HCT116 (cell line): ENCODE data around the gene DPP6. TPM values are rescaled to one million over a fixed set of nuclear protein-coding genes. Genes with fewer than 3 reads are reported as not detected.

ENCODE experiments used
- ATAC-seq: fragments of 200-7000 bp; cut with Tn5 transposase; 2 replicates; pipeline ENCODE4 v1.9.1; 2020; ENCODE audit warnings: mild to moderate bottlenecking, moderate library complexity
- BruUV-seq: library from RNA; stranded (reverse); fragments of 400-500 nt; replicated peaks from 2 replicates; lab custom pipeline; 2021; lab: Mats Ljungman, UMichigan
- CTCF ChIA-PET: fragments of 300-600 bp; sonication (Branson Sonifier 250); formaldehyde crosslinking; loops from one replicate; lab custom pipeline; 2021; ENCODE audit warnings: antibody characterized with exemption; lab: Charles Lee
- POLR2A ChIA-PET: fragments of 300-600, 350-600 bp; sonication (Branson Sonifier 250); formaldehyde crosslinking; loops from one replicate; lab custom pipeline; 2021; ENCODE audit warnings: antibody characterized with exemption; lab: Charles Lee
- RAD21 ChIA-PET, 2 experiments: fragments of 300-600 bp; sonication (Branson Sonifier 250); formaldehyde crosslinking; loops; one replicate each; lab custom pipeline; 2023; ENCODE audit warnings: low total read pairs in 2 of 2; ENCODE audit not compliant: uncharacterized antibody in 2 of 2, unreplicated experiment in 2 of 2, low non-redundant PET in 1 of 2; lab: Charles Lee
- DNase-seq: peaks from one replicate; pipeline ENCODE4 v3.0.0-alpha.2; 2010; ENCODE audit warnings: low read depth, low spot score
- H2AFZ ChIP-seq: fragments of 200-600 bp; shearing (Covaris generic), sonication (generic); 2 replicates; pipeline ENCODE4 v1.6.1; 2017; ENCODE audit warnings: low read depth, mixed run types, mixed read lengths, antibody characterized with exemption, low read length; ENCODE audit not compliant: poor library complexity, severe bottlenecking
- H3K27ac ChIP-seq: 2 replicates; pipeline ENCODE4 v1.5.1; 2012; ENCODE audit warnings: low read depth, low read length
- H3K27me3 ChIP-seq: fragments of 200-600 bp; sonication (generic); 2 replicates; pipeline ENCODE4 v1.6.1; 2016; ENCODE audit warnings: mixed run types, low read length, mixed read lengths; ENCODE audit not compliant: insufficient read depth
- H3K36me3 ChIP-seq, 2 experiments: fragments of 200-500 bp in 1 of 2; fragments of 200-600 bp in 1 of 2; sonication (Bioruptor generic) in 1 of 2; sonication (generic) in 1 of 2; 2 replicates each; pipeline versions ENCODE4 v1.5.1 to v1.6.1; 2014 to 2016; ENCODE audit warnings: low read length in 2 of 2, inconsistent platforms in 1 of 2, mixed read lengths in 1 of 2, mixed run types in 1 of 2; ENCODE audit not compliant: insufficient read depth in 2 of 2, control insufficient read depth in 1 of 2
- H3K4me1 ChIP-seq, 2 experiments: fragments of 200-600 bp in 1 of 2; sonication (generic) in 1 of 2; 2 replicates each; pipeline versions ENCODE4 v1.5.1 to v1.6.1; 2012 to 2017; ENCODE audit warnings: low read length in 2 of 2, inconsistent platforms in 1 of 2, mild to moderate bottlenecking in 1 of 2, mixed read lengths in 1 of 2, mixed run types in 1 of 2, moderate library complexity in 1 of 2; ENCODE audit not compliant: insufficient read depth in 2 of 2, control insufficient read depth in 1 of 2
- H3K4me2 ChIP-seq: fragments of 200-600 bp; sonication (generic); 2 replicates; pipeline ENCODE4 v1.6.1; 2017; ENCODE audit warnings: mixed run types, low read length, mixed read lengths
- H3K4me3 ChIP-seq, 2 experiments: fragments of 200-600 bp in 1 of 2; sonication (generic) in 1 of 2; replicated peaks in 1 of 2; 2 replicates each; pipeline ENCODE4 v1.5.1; 2011 to 2016; ENCODE audit warnings: low read length in 2 of 2, control low read depth in 1 of 2, low read depth in 1 of 2, mild to moderate bottlenecking in 1 of 2, mixed read lengths in 1 of 2, mixed run types in 1 of 2
- H3K79me2 ChIP-seq: fragments of 200-600 bp; sonication (generic); 2 replicates; pipeline ENCODE4 v1.6.1; 2017; ENCODE audit warnings: mild to moderate bottlenecking, mixed run types, low read length, moderate library complexity, mixed read lengths; ENCODE audit not compliant: insufficient read depth
- H3K9ac ChIP-seq: fragments of 200-600 bp; sonication (generic); 2 replicates; pipeline ENCODE4 v1.6.1; 2016; ENCODE audit warnings: low read length, mixed read lengths
- H3K9me2 ChIP-seq: fragments of 200-600 bp; sonication (generic), shearing (Covaris generic); 2 replicates; pipeline ENCODE4 v1.6.1; 2017; ENCODE audit warnings: mixed run types, mild to moderate bottlenecking, moderate library complexity; ENCODE audit not compliant: insufficient read depth
- H3K9me3 ChIP-seq, 2 experiments: fragments of 200-500 bp in 1 of 2; fragments of 200-600 bp in 1 of 2; sonication (Bioruptor generic) in 1 of 2; sonication (generic) in 1 of 2; 2 replicates each; pipeline ENCODE4 v1.6.1; 2014 to 2017; ENCODE audit warnings: low read length in 2 of 2, mixed read lengths in 2 of 2, inconsistent platforms in 1 of 2, low read depth in 1 of 2, mild to moderate bottlenecking in 1 of 2, mixed run types in 1 of 2, moderate library complexity in 1 of 2; ENCODE audit not compliant: control insufficient read depth in 1 of 2, insufficient read depth in 1 of 2
- H4K20me1 ChIP-seq: fragments of 200-600 bp; sonication (generic), shearing (Covaris generic); 2 replicates; pipeline ENCODE4 v1.6.1; 2017; ENCODE audit warnings: mixed run types, mild to moderate bottlenecking, moderate library complexity; ENCODE audit not compliant: insufficient read depth
- CBX3 ChIP-seq: IDR thresholded peaks from 2 replicates; pipeline ENCODE4 v1.6.1; 2012; ENCODE audit warnings: low read depth
- CEBPB ChIP-seq: IDR thresholded peaks from 2 replicates; pipeline ENCODE4 v1.6.1; 2012; ENCODE audit warnings: low read depth
- EGR1 ChIP-seq: IDR thresholded peaks from 2 replicates; pipeline ENCODE4 v1.6.1; 2012; ENCODE audit warnings: low read depth
- EZH2 ChIP-seq: fragments of 200-600 bp; sonication (generic); IDR thresholded peaks from 2 replicates; pipeline ENCODE4 v1.6.1; 2017; ENCODE audit warnings: antibody characterized with exemption, mixed run types
- EZH2phosphoT487 ChIP-seq: fragments of 200-600 bp; IDR thresholded peaks from 2 replicates; pipeline ENCODE4 v1.6.1; 2018; ENCODE audit warnings: antibody characterized with exemption, borderline replicate concordance
- FOSL1 ChIP-seq: IDR thresholded peaks from 2 replicates; pipeline ENCODE4 v1.6.1; 2012; ENCODE audit warnings: low read depth
- JUND ChIP-seq: IDR thresholded peaks from 2 replicates; pipeline ENCODE4 v1.6.1; 2012
- POLR2AphosphoS5 ChIP-seq: IDR thresholded peaks from 2 replicates; pipeline ENCODE4 v1.6.1; 2011; ENCODE audit warnings: mild to moderate bottlenecking, low read depth, low read length, moderate library complexity
- RAD21 ChIP-seq: IDR thresholded peaks from 2 replicates; pipeline ENCODE4 v1.6.1; 2012; ENCODE audit warnings: low read depth, mild to moderate bottlenecking
- SIN3A ChIP-seq: IDR thresholded peaks from 2 replicates; pipeline ENCODE4 v1.6.1; 2012; ENCODE audit warnings: low read depth
- SP1 ChIP-seq: IDR thresholded peaks from 2 replicates; pipeline ENCODE4 v1.6.1; 2012; ENCODE audit warnings: low read depth
- SRF ChIP-seq: IDR thresholded peaks from 2 replicates; pipeline ENCODE4 v1.6.1; 2012; ENCODE audit warnings: low read depth
- TCF7L2 ChIP-seq: IDR thresholded peaks from 2 replicates; pipeline ENCODE4 v1.7.0; 2011; ENCODE audit warnings: borderline replicate concordance, inconsistent platforms; ENCODE audit not compliant: insufficient read depth, insufficient read length; ENCODE audit errors: extremely low read depth
- YY1 ChIP-seq: IDR thresholded peaks from 2 replicates; pipeline ENCODE4 v1.6.1; 2011; ENCODE audit warnings: low read length, low read depth, moderate library complexity, mild to moderate bottlenecking; ENCODE audit not compliant: insufficient replicate concordance; ENCODE audit errors: extremely low read depth
- ZNF274 ChIP-seq: fragments of 200-500 bp; sonication (Bioruptor generic); IDR thresholded peaks from 2 replicates; pipeline ENCODE4 v1.6.1; 2014; ENCODE audit warnings: mild to moderate bottlenecking, low read depth, low read length, inconsistent platforms
- intact Hi-C: fragments of 100-400 bp; cut with micrococcal nuclease; formaldehyde crosslinking; loops from 2 replicates; pipeline ENCODE4 v1.10.0; 2022
- total RNA-seq: library from RNA; stranded (reverse); gene quantifications from one replicate; pipeline ENCODE4 v1.2.1, GENCODE V29; 2021; ENCODE audit not compliant: unreplicated experiment
- TF ChIP-seq, protein P1 (sequence below): IDR thresholded peaks from 2 replicates; pipeline ENCODE4 v1.6.1; 2012; ENCODE audit warnings: low read depth
- TF ChIP-seq, protein P2 (sequence below), 3 experiments: fragments of 200-600 bp in 1 of 3; sonication (generic) in 1 of 3; IDR thresholded peaks in 2 of 3; conservative IDR thresholded peaks in 1 of 3; 2 replicates each; pipeline ENCODE4 v1.5.1; 2012 to 2017; ENCODE audit warnings: low read depth in 2 of 3, low read length in 2 of 3, antibody characterized with exemption in 1 of 3, borderline replicate concordance in 1 of 3, control low read depth in 1 of 3, mild to moderate bottlenecking in 1 of 3, mixed read lengths in 1 of 3, mixed run types in 1 of 3, moderate library complexity in 1 of 3; ENCODE audit not compliant: insufficient read depth in 1 of 3
- TF ChIP-seq, protein P3 (sequence below): IDR thresholded peaks from 2 replicates; pipeline ENCODE4 v1.6.1; 2011; ENCODE audit warnings: mild to moderate bottlenecking, low read length, moderate library complexity; ENCODE audit not compliant: insufficient replicate concordance; ENCODE audit errors: extremely low read depth
- TF ChIP-seq, protein P4 (sequence below): IDR thresholded peaks from 2 replicates; pipeline ENCODE4 v1.6.1; 2012

DPP6 gene
- total RNA-seq, 1 experiment from 2014 or later = not detected

DNA sequence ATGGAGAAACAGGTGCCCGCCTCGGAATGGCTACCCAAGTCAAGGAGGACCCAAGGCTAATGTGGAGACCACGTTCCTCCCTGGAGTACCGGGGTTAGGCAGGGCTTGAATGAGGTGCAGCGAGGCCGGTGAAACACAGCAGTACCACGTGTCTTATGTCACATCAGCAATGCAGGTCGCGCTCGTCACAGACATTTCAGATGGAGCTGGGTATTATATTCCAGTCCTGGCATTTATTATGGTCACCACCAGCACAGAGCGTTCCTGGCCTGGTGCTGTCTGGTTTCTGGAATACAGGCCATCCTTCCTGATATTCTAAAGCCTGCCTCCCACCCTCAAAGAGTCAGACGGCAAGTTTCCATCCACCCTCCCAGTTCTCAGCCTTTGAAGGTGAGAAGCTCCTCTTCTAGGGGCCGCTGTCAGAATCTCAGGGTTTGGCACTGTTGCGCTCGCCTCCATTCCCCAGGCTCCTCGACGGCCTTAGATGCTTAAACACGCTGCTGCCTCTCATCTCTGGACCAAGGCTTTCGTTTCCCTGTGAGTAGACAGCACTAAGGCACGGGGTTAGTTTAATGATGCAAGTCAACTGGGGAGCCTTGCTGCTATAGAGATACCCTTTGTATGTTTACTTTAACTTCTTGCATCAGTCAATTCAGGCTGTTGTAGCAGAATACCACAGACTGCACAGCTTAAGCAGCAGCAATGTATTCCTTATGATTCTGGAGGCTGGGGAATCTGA is 377.6 kb downstream of the DPP6 start:
- ATAC-seq (no peak), DNase-seq (no peak)
- TF ChIP-seq POLR2AphosphoS5 (no peak), EZH2 (no peak), EGR1 (no peak), SIN3A (no peak), FOSL1 (no peak), YY1 (no peak), TCF7L2 (no peak), SRF (no peak), ZNF274 (no peak), RAD21 (no peak), CBX3 (no peak), EZH2phosphoT487 (no peak), JUND (no peak), CEBPB (no peak), SP1 (no peak)
- TF ChIP-seq, protein P1, sequence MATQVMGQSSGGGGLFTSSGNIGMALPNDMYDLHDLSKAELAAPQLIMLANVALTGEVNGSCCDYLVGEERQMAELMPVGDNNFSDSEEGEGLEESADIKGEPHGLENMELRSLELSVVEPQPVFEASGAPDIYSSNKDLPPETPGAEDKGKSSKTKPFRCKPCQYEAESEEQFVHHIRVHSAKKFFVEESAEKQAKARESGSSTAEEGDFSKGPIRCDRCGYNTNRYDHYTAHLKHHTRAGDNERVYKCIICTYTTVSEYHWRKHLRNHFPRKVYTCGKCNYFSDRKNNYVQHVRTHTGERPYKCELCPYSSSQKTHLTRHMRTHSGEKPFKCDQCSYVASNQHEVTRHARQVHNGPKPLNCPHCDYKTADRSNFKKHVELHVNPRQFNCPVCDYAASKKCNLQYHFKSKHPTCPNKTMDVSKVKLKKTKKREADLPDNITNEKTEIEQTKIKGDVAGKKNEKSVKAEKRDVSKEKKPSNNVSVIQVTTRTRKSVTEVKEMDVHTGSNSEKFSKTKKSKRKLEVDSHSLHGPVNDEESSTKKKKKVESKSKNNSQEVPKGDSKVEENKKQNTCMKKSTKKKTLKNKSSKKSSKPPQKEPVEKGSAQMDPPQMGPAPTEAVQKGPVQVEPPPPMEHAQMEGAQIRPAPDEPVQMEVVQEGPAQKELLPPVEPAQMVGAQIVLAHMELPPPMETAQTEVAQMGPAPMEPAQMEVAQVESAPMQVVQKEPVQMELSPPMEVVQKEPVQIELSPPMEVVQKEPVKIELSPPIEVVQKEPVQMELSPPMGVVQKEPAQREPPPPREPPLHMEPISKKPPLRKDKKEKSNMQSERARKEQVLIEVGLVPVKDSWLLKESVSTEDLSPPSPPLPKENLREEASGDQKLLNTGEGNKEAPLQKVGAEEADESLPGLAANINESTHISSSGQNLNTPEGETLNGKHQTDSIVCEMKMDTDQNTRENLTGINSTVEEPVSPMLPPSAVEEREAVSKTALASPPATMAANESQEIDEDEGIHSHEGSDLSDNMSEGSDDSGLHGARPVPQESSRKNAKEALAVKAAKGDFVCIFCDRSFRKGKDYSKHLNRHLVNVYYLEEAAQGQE = no peak
- TF ChIP-seq, protein P2, sequence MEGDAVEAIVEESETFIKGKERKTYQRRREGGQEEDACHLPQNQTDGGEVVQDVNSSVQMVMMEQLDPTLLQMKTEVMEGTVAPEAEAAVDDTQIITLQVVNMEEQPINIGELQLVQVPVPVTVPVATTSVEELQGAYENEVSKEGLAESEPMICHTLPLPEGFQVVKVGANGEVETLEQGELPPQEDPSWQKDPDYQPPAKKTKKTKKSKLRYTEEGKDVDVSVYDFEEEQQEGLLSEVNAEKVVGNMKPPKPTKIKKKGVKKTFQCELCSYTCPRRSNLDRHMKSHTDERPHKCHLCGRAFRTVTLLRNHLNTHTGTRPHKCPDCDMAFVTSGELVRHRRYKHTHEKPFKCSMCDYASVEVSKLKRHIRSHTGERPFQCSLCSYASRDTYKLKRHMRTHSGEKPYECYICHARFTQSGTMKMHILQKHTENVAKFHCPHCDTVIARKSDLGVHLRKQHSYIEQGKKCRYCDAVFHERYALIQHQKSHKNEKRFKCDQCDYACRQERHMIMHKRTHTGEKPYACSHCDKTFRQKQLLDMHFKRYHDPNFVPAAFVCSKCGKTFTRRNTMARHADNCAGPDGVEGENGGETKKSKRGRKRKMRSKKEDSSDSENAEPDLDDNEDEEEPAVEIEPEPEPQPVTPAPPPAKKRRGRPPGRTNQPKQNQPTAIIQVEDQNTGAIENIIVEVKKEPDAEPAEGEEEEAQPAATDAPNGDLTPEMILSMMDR (IDR thresholded peaks at IDR 0.05 in 2 of 3, conservative IDR thresholded peaks at IDR 0.05 in 1 of 3; ENCODE audit: borderline replicate concordance in 1 of 3, insufficient read depth in 1 of 3, low read depth in 2 of 3, low read length in 2 of 3) = no peak
- TF ChIP-seq, protein P3, sequence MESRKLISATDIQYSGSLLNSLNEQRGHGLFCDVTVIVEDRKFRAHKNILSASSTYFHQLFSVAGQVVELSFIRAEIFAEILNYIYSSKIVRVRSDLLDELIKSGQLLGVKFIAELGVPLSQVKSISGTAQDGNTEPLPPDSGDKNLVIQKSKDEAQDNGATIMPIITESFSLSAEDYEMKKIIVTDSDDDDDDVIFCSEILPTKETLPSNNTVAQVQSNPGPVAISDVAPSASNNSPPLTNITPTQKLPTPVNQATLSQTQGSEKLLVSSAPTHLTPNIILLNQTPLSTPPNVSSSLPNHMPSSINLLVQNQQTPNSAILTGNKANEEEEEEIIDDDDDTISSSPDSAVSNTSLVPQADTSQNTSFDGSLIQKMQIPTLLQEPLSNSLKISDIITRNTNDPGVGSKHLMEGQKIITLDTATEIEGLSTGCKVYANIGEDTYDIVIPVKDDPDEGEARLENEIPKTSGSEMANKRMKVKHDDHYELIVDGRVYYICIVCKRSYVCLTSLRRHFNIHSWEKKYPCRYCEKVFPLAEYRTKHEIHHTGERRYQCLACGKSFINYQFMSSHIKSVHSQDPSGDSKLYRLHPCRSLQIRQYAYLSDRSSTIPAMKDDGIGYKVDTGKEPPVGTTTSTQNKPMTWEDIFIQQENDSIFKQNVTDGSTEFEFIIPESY = no peak
- TF ChIP-seq, protein P4, sequence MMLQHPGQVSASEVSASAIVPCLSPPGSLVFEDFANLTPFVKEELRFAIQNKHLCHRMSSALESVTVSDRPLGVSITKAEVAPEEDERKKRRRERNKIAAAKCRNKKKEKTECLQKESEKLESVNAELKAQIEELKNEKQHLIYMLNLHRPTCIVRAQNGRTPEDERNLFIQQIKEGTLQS = no peak
- Histone ChIP-seq H3K9me3 (peaks cover 3 to 15% of the 10 kb centered on the region in 2 experiments; a peak in 2 of 4 replicates), H3K36me3 (no peaks in the 10 kb centered on the region), H3K4me1 (no peaks in the 10 kb centered on the region), H3K27ac (no peak overlapping the region), H4K20me1 (no peaks in the 10 kb centered on the region), H3K27me3 (no peaks in the 10 kb centered on the region), H3K79me2 (no peaks in the 10 kb centered on the region), H3K9ac (no peak overlapping the region), H3K4me3 (no peak overlapping the region), H3K9me2 (no peaks in the 10 kb centered on the region), H3K4me2 (no peak overlapping the region), H2AFZ (no peak overlapping the region)
- CTCF ChIA-PET = no interaction called here
- POLR2A ChIA-PET = no interaction called here
- intact Hi-C loops = no loop called here
- RAD21 ChIA-PET = no interaction called here
- no TSS peak for BruUV-seq
